ENCODE data around the gene SDF2.
"Not testable (repeated sequence)": the region's sequence is repeated elsewhere in the genome, so short reads cannot be mapped to it uniquely, and the experiment has no call there.

The SDF2 gene

DNA sequence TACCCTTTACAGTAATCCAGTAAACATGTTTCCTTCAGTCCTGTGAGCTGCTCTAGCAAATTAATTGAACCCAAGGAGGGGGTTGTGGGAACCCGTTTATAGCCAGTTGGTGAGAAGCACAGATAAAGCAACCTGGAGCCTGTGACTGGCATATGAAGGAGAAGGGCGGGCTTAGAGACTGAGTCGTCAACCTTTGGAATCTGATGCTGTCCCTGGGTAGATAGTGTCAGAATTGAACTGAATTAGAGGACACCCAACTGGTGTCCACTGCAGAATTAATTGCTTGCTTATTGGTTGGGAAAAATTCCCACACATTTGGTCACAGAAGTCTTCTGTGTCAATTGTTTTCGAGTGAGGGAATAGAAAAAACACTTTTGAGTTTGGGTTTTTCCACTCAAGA is 34.9 kb downstream of the SDF2 start:
- DNase-seq (ENCODE audit: low spot score): no peak

DNA sequence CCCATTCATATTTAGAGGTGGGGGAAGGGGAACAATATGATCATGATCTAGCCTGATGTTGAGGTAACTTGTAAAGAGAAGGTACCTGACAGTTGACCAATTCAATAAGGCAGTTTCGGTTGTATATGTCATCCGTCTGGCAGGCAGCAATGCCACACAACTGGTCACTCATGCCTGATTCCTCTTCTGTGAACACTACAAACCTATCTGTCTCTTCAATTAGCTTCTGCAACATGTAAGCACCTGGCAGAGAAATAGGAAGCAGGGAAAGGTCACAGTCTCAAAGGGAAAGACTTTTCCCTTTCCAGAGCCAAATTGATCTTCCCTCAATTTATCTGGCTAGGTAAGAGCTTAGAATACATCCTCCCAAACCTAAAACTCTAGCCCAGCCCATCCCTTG is 37.6 kb downstream of the SDF2 start:
- peak; percentile 11 for DNase-seq (ENCODE audit: low spot score)

GRCh38 chr17:28623696-28624095 is 38.0 kb downstream of the SDF2 start:
- no peak for DNase-seq (ENCODE audit: low spot score)

DNA sequence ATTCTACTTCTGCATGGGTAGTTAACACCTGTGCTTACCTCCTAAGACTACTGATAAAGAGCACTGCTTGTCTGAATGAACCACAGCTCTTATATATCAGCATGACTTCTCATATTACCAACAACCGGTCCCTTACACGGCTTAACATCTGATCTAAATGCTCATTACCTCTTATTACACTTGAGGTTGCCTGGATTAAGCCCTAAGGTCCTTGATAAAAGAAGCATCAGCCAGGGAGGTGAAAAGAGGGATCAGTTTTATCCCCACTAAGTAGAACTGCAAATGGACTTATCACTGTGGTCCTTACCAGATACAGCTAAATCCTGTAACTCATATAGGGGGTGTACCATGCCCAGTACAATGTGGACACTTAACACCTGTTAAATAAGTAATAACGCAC is 39.5 kb downstream of the SDF2 start:
- no peak for DNase-seq (ENCODE audit: low spot score)

GRCh38 chr17:28620010-28620409 is 41.7 kb downstream of the SDF2 start:
- no peak for DNase-seq (ENCODE audit: low spot score)

DNA sequence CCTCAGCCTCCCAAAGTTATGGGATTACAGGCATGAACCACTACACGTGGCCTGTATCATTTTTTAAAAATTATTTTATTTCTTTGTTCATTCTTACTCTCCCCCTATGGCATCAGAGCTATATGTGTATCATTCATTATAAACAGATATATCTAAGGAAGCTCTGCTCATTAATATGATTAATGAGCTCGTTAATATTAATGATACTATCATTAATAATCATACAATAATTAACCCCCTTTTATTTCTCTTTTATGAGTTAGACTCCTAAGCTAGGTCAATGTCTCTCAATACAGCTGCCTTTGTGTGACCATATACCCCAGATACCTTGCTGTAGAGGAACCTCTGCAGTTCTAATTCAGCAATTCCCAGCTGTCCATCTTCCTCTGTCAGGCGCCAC is 43.2 kb downstream of the SDF2 start:
- DNase-seq (ENCODE audit: low spot score): no peak

DNA sequence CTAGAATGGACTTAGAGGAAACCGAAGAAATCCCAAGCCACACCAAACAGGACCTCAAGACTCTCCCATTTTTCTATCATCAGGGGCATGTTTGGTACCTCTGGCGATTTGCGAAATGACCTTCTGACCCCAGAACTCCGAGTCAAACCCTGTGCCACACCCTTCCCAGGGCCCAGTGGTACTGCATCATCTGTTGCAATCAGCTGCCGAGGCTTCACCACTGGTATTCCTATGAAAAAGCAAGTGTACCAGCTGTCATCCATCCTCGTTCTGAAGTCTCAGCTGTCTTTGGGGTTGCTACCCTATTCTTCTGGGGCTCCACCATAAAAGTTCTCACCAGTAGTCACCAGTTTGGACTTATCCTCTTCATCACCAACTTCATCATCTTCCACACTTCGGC is 45.4 kb downstream of the SDF2 start:
- DNase-seq (ENCODE audit: low spot score): no peak

GRCh38 chr17:28615260-28615940 is 46.3 kb downstream of the SDF2 start:
- DNase-seq (ENCODE audit: low spot score): no peak

DNA sequence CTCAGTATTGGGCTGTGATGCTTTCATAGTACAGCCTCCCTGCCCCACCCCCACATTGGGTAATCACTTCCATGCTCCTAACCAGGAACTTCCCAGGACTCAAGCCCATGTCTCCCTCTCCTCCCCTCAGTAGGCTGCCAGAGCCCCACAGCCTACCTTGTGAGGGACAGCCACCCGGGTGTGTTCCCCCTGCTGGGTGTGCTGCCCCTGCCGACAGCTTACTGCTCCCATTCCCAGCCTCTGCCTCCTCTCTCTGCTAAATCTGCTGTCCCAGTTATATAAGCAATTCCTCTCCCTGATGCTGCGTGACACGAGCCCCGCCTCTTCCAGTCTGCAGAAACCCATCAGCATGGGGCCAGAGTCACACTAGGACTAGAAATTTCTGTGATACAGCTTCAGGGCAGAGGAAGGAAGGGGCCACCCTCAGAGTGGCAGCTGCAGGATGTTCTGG is 47.8 kb downstream of the SDF2 start, which contains the start of gene RSKR:
RSKR (minus strand) TSS at position 255 of the 451 bp plus-strand sequence; CDS start at position 231, 24 bp downstream.
- no peak for DNase-seq (ENCODE audit: low spot score)

DNA sequence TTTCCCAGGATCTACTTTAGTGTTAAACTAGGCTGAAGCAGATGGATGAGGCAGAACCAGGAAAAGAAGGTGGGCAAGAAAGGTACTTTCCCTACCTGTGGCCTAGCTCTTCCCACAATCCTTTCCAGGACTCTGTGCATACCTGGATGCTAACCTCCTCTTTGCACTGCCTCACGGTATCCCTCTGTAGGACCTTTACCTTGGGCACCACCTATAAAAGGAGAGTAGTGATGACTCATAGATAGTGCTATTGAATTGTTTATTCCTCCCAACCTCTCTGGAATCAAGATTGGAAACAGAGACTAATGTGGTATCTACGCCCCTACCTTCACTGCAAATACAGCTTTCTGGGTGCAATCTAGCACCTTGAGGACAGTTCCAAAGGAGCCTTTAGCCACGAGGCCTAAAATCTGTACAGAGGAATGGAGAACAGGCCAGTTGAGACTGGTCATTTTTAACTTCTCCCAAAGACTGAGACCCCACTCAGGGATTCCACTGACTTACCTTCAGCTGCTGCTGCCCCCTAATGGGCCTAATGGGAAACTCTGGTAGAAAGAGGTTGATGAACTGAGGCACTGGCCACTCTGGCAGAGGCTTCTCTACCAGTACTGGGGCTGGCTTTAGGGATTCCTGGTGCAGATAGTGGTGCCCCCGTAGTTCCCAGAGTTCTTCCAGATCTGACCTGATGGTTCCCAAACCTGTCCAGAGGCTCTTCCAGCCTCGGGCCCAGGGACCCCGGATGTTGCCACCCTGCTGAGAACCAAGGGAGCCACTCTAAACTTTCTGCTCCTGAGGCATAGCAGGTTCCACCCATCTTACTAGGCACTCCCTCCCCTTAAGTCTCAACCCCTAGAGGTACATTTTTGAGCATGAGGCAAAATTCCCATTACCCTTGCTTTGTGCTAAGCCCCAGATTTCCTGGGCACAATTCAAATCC is 48.5 kb downstream of the SDF2 start:
- DNase-seq (ENCODE audit: low spot score): peak; percentile 19

- no peak for DNase-seq (ENCODE audit: low spot score)
These were observed 49.2 kb downstream of the SDF2 start for GRCh38 chr17:28612531-28612930.

- no peak for DNase-seq (ENCODE audit: low spot score)
These were observed 51.3 kb downstream of the SDF2 start for GRCh38 chr17:28610376-28610775.

DNA sequence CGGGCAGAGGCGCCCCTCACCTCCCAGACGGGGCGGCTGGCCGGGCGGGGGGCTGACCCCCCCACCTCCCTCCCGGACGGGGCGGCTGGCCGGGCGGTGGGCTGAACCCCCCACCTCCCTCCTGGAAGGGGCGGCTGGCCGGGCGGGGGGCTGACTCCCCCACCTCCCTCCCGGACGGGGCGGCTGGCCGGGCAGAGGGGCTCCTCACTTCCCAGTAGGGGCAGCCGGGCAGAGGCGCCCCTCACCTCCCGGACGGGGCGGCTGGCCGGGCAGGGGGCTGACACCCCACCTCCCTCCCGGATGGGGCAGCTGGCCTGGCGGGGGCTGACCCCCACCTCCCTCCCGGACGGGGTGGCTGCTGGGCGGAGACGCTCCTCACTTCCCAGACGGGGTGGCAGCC is 57.7 kb downstream of the SDF2 start:
- DNase-seq (ENCODE audit: low spot score): not testable (repeated sequence)

- DNase-seq (ENCODE audit: low spot score): peak; percentile 84
These were observed 62.2 kb downstream of the SDF2 start for GRCh38 chr17:28599311-28600184.

DNA sequence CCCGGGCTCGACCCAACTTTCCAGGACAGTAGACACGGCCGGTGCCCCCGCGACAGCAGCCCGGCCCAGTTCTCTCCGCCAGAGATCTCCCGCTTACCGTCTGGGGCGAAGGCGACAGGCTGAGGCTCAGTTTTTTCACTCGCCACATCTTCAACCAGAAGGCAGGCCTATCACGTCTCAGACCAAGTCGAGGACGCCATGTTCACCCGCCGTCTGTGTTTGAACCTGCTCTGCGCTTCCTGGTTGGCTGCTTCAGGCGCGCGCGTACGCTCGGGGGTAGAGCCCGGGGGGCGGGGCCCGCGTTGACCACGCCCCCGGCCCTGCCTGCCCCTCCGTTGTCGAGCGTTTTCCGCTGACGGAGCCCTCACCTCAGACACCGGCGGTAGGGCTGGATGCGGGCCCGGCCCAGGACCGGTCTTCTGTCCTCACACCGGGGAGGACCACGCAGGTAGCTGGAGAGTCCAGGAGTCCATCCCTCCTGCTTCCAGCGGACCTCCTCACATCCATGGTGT is 62.9 kb downstream of the SDF2 start, which contains the start of gene SPAG5:
SPAG5 (minus strand) TSS at position 227 of the 512 bp plus-strand sequence; CDS start at position 148, 79 bp downstream.
- DNase-seq (ENCODE audit: low spot score): peak; percentile 90

DNA sequence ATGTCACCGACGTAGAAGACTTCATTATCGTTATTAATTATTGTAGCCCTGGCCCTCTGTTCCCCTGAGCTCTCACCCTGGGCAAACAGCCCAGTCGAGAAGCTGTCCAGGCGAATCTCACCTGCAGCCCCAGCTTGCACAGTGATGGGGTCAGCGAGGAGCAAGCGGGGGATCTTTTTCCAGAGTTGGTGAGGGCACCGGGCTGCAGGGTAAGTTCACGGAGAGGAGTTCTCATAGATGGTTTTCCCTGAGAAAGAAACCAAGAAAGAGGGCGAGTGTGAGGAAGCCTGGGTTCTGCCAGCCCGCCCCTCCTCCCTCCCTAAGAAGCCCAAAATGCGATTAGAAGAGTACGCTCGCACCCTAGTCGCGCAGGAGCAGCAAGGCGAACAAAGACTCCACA is 63.3 kb downstream of the SDF2 start:
- DNase-seq (ENCODE audit: low spot score): no peak
